ENCODE results near the gene KSR1.

DNA sequence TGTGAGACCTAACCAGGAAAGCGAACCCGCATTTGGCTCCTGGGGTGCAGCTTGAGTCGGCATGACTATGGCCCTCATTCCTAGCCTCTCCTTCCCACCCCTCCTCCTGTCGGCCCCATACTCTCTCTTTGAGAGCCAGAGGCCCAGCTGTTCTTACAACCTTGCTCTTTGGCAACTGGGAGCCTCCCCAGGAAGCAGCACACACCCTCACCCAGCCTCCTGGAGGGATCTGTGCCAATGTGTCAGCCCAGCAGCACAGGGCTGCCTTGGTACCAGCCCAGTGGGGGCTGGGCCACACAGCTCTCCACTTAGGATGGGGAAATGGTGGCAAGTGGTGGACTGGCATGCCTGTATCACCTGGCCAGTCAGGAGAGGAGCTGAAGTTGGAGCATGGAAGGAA lies 104.4 kb downstream of the KSR1 start:
- TF ChIP-seq POLR2AphosphoS5 (IDR thresholded peaks at IDR 0.05) (no peak), POLR2A (IDR thresholded peaks at IDR 0.05) (no peak)
- TF ChIP-seq, protein P1, sequence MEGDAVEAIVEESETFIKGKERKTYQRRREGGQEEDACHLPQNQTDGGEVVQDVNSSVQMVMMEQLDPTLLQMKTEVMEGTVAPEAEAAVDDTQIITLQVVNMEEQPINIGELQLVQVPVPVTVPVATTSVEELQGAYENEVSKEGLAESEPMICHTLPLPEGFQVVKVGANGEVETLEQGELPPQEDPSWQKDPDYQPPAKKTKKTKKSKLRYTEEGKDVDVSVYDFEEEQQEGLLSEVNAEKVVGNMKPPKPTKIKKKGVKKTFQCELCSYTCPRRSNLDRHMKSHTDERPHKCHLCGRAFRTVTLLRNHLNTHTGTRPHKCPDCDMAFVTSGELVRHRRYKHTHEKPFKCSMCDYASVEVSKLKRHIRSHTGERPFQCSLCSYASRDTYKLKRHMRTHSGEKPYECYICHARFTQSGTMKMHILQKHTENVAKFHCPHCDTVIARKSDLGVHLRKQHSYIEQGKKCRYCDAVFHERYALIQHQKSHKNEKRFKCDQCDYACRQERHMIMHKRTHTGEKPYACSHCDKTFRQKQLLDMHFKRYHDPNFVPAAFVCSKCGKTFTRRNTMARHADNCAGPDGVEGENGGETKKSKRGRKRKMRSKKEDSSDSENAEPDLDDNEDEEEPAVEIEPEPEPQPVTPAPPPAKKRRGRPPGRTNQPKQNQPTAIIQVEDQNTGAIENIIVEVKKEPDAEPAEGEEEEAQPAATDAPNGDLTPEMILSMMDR (IDR thresholded peaks at IDR 0.05), result no peak

Data from breast epithelium (tissue), 3 donors.